ENCODE measurements around the gene MTCL1.
A peak's percentile ranks its signal among the peaks of the same experiment; 100 is the strongest.

MTCL1 gene

DNA sequence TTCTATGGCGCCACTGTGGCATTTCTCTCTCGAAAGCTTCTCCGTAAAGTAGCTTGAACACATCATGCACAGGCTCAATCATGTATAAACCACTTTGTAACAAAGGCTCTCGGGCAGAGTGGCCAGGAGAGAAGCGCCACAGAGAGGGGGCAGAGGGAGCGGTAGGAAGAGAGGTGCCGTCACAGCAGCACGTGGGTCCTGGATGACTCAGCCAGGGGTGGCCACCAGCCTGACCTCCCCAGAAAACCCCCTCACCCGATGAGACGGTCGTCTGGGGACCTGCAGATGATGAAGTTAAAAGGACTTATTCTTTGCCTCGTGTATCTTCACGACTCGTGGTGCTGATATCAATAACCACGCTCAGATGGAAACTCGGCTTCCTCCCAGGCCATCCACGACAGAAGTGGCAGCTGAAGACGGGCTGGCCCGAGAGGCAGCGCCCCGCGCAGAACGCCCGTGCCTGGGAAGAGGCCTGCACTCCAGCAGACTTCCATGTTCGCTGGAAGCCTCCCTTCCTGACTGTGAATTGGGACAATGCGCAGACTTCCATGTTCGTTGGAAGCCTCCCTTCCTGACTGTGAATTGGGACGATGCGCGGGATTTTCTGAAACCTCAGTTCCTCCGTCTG lies 46.4 kb upstream of the MTCL1 start:
- Histone ChIP-seq H4K20me1 (ENCODE audit: insufficient read depth) (no peaks in the 10 kb centered on the region), H3K79me2 (ENCODE audit: insufficient read depth, low read depth) (no peaks in the 10 kb centered on the region), H3K27me3 (ENCODE audit: insufficient read depth, low read depth) (no peaks in the 10 kb centered on the region), H3K27ac (no peak overlapping the region), H3K4me2 (no peak overlapping the region), H2AFZ (ENCODE audit: low read depth) (no peak overlapping the region), H3K4me3 (IDR thresholded peaks at IDR 0.05; ENCODE audit: insufficient read depth, low read depth, low read length) (no peak overlapping the region), H3K9ac (no peak overlapping the region), H3K4me1 (ENCODE audit: low read depth, poor library complexity, severe bottlenecking) (peaks cover 18% of the 10 kb centered on the region), H3K36me3 (ENCODE audit: insufficient read depth) (no peaks in the 10 kb centered on the region)
- TF ChIP-seq CTCF (conservative IDR thresholded peaks at IDR 0.05; ENCODE audit: low read depth, low read length): no peak

DNA sequence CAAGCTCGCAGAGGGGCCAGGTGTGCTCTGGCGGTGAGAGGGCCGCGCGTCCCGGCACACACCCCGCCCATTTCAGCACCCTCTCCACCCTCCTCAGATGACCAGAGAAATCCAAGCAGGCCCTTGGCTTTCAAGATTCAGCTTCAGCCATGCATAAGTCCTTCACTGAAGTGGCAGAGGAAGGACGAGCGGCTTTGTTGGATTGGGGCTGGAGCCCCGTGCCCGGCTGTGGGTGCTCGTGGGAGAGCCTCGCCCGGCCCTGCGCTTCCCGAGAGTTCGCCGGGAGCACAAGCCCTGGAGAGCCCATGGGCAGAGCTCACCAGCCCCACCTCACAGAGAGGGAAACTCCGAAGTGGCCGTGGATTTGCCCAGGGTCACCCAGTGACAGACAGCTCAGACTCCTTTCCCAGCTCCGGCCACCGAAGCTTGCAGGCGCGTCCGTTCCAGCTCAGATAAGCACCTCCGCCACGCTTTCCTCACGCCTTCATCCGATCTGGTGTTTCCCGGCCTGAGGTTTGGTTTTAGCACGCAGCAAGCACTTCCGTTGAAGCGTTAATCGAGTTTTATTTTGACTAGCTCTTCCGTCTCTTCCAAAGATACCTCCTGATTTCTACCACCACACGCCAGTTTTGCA lies 45.6 kb upstream of the MTCL1 start:
- Histone ChIP-seq H3K27ac (no peak overlapping the region), H3K4me3 (IDR thresholded peaks at IDR 0.05; ENCODE audit: insufficient read depth, low read depth, low read length) (no peak overlapping the region), H3K27me3 (ENCODE audit: insufficient read depth, low read depth) (no peaks in the 10 kb centered on the region), H3K36me3 (ENCODE audit: insufficient read depth) (no peaks in the 10 kb centered on the region), H3K79me2 (ENCODE audit: insufficient read depth, low read depth) (no peaks in the 10 kb centered on the region), H3K4me1 (ENCODE audit: low read depth, poor library complexity, severe bottlenecking) (peaks cover 18% of the 10 kb centered on the region), H3K9ac (no peak overlapping the region), H3K4me2 (no peak overlapping the region), H4K20me1 (ENCODE audit: insufficient read depth) (no peaks in the 10 kb centered on the region), H2AFZ (ENCODE audit: low read depth) (no peak overlapping the region)
- no peak for TF ChIP-seq CTCF (conservative IDR thresholded peaks at IDR 0.05; ENCODE audit: low read depth, low read length)

DNA sequence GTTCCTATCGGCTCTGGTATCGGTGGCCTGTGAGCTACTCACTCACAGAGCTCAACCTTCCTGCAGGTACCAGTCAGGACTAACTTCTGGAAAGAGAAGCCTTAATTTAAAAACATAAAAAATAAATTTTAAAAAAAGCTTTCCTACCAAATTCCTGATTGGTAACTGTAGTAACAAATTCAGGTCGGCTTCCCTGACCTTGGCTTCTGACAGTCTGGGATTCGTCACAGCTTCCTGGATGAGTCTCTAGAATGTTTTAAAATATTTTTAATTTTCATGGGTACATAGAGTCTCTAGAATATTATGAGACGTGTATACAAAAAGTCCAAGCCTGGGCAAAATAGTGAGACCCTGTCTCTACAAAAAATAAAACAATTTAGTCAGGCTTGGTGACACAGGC lies 45.0 kb upstream of the MTCL1 start:
- Histone ChIP-seq H3K4me2 (no peak overlapping the region), H3K27me3 (ENCODE audit: insufficient read depth, low read depth) (no peaks in the 10 kb centered on the region), H3K9ac (no peak overlapping the region), H2AFZ (ENCODE audit: low read depth) (no peak overlapping the region), H3K79me2 (ENCODE audit: insufficient read depth, low read depth) (no peaks in the 10 kb centered on the region), H3K36me3 (ENCODE audit: insufficient read depth) (no peaks in the 10 kb centered on the region), H3K4me1 (ENCODE audit: low read depth, poor library complexity, severe bottlenecking) (peaks cover 18% of the 10 kb centered on the region), H3K27ac (no peak overlapping the region), H3K4me3 (IDR thresholded peaks at IDR 0.05; ENCODE audit: insufficient read depth, low read depth, low read length) (no peak overlapping the region), H4K20me1 (ENCODE audit: insufficient read depth) (no peaks in the 10 kb centered on the region)
- TF ChIP-seq CTCF (conservative IDR thresholded peaks at IDR 0.05; ENCODE audit: low read depth, low read length): no peak

DNA sequence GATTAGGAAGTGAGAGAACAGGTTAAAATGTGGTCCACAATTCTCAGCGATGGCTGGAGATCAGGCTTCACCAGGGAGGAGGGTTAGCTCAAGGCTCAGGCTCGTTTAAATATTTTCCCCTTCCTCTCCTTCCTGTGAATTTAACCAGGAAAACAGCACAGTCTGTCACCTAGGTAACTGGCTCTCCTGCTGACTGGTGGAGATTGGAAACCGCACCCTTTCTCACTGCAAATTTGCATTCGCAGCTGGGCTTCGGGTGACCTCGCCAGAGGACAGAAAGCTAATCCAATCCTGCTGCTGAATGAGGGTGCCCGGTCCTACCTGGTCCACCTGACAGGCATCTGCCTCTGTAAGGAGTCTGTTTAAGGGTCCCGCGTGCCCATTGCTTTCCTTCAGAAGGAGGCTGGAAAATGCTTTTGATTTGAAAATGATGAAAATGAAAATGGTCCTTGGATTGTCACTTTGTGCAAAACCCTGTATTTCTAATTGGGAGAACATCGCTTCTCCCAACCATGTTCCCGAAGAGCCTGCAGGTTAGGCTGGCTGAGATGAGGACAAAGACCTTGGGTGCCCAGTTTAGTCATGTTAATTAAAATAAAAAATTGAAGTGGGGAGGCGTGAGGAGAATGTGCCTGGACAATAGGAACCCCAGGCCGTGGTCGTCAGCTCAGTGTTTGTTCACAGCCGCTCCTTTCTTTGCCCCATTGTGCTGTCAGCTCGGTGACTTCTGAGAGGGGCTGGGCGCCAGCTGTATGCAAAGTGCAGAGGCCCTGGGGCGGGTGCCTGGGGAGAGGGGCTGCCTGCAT lies 43.4 kb upstream of the MTCL1 start:
- Histone ChIP-seq H3K4me1 (ENCODE audit: low read depth, poor library complexity, severe bottlenecking) (peaks cover 18% of the 10 kb centered on the region), H2AFZ (ENCODE audit: low read depth) (peak overlapping the region; percentile 57; the same call in 1 of the 2 replicates), H3K4me2 (peak overlapping the region; percentile 65), H3K27me3 (ENCODE audit: insufficient read depth, low read depth) (no peaks in the 10 kb centered on the region), H3K79me2 (ENCODE audit: insufficient read depth, low read depth) (no peaks in the 10 kb centered on the region), H3K4me3 (IDR thresholded peaks at IDR 0.05; ENCODE audit: insufficient read depth, low read depth, low read length) (no peak overlapping the region), H3K9ac (no peak overlapping the region), H3K27ac (no peak overlapping the region), H3K36me3 (ENCODE audit: insufficient read depth) (no peaks in the 10 kb centered on the region), H4K20me1 (ENCODE audit: insufficient read depth) (no peaks in the 10 kb centered on the region)
- no peak for TF ChIP-seq CTCF (conservative IDR thresholded peaks at IDR 0.05; ENCODE audit: low read depth, low read length)

Measured in KMS-11 (cell line).